Mesenchymal stem cell (in vitro differentiated cells and primary cell): ENCODE results near the gene C1QC.
"Not testable (repeated sequence)": the region's sequence is repeated elsewhere in the genome, so short reads cannot be mapped to it uniquely, and the experiment has no call there.

Experiments used
- DNase-seq: peaks from one replicate; pipeline ENCODE4 v3.0.0-alpha.2; 2013
- H2AFZ ChIP-seq: one replicate; pipeline ENCODE4 v1.6.1; 2013; ENCODE audit warnings: low read depth, mild to moderate bottlenecking, control low read depth, inconsistent platforms, low read length, moderate library complexity
- H2AK5ac ChIP-seq: 2 replicates; pipeline ENCODE4 v1.6.1; 2013; ENCODE audit warnings: low read length, moderate library complexity, mild to moderate bottlenecking, inconsistent platforms; ENCODE audit not compliant: severe bottlenecking
- H2BK120ac ChIP-seq: one replicate; pipeline ENCODE4 v1.6.1; 2013; ENCODE audit warnings: low read depth, mild to moderate bottlenecking, inconsistent platforms, low read length, moderate library complexity
- H2BK12ac ChIP-seq, 2 experiments: one replicate each; pipeline ENCODE4 v1.6.1; 2013; ENCODE audit warnings: inconsistent platforms in 2 of 2, low read length in 2 of 2, mild to moderate bottlenecking in 2 of 2, moderate library complexity in 2 of 2, control low read depth in 1 of 2
- H2BK15ac ChIP-seq: one replicate; pipeline ENCODE4 v1.6.1; 2013; ENCODE audit warnings: mild to moderate bottlenecking, low read depth, inconsistent platforms; ENCODE audit not compliant: poor library complexity, severe bottlenecking
- H2BK5ac ChIP-seq: 2 replicates; pipeline ENCODE4 v1.6.1; 2013; ENCODE audit warnings: low read depth, mild to moderate bottlenecking, low read length, control low read depth, inconsistent platforms; ENCODE audit not compliant: poor library complexity, severe bottlenecking
- H3K14ac ChIP-seq, 2 experiments: one replicate each; pipeline ENCODE4 v1.6.1; 2013; ENCODE audit warnings: inconsistent platforms in 2 of 2, low read length in 2 of 2, control low read depth in 1 of 2, mild to moderate bottlenecking in 1 of 2, moderate library complexity in 1 of 2
- H3K18ac ChIP-seq, 2 experiments: one replicate each; pipeline ENCODE4 v1.6.1; 2013; ENCODE audit warnings: inconsistent platforms in 2 of 2, low read length in 2 of 2, control low read depth in 1 of 2, low read depth in 1 of 2, mild to moderate bottlenecking in 1 of 2
- H3K23ac ChIP-seq, 2 experiments: one replicate each; pipeline ENCODE4 v1.6.1; 2013; ENCODE audit warnings: inconsistent platforms in 2 of 2, low read length in 2 of 2, mild to moderate bottlenecking in 2 of 2, moderate library complexity in 2 of 2, control low read depth in 1 of 2
- H3K27ac ChIP-seq: 2 replicates; pipeline ENCODE4 v1.5.1; 2013; ENCODE audit warnings: mild to moderate bottlenecking, moderate library complexity, low read length, control low read depth, inconsistent platforms; ENCODE audit not compliant: poor library complexity, severe bottlenecking
- H3K27me3 ChIP-seq, 2 experiments: 2 replicates each; pipeline versions ENCODE4 v1.6.1 to v1.7.0; 2013; ENCODE audit warnings: low read length in 2 of 2, mild to moderate bottlenecking in 2 of 2, moderate library complexity in 2 of 2, control low read depth in 1 of 2, inconsistent platforms in 1 of 2; ENCODE audit not compliant: control insufficient read depth in 1 of 2, insufficient read depth in 1 of 2
- H3K36me3 ChIP-seq, 2 experiments: 2 replicates each; pipeline versions ENCODE4 v1.6.1 to v1.7.0; 2013; ENCODE audit warnings: low read length in 2 of 2, control low read depth in 1 of 2, inconsistent platforms in 1 of 2, low read depth in 1 of 2, mild to moderate bottlenecking in 1 of 2; ENCODE audit not compliant: insufficient read depth in 2 of 2, control insufficient read depth in 1 of 2
- H3K4ac ChIP-seq, 2 experiments: one replicate each; pipeline ENCODE4 v1.6.1; 2013; ENCODE audit warnings: inconsistent platforms in 2 of 2, low read length in 2 of 2, mild to moderate bottlenecking in 2 of 2, moderate library complexity in 2 of 2, control low read depth in 1 of 2, low read depth in 1 of 2
- H3K4me1 ChIP-seq: 2 replicates; pipeline ENCODE4 v1.6.1; 2013; ENCODE audit warnings: low read depth, low read length, control low read depth; ENCODE audit not compliant: control insufficient read depth, insufficient read depth
- H3K4me2 ChIP-seq: 2 replicates; pipeline ENCODE4 v1.6.1; 2013; ENCODE audit warnings: low read length, mild to moderate bottlenecking, inconsistent platforms; ENCODE audit not compliant: poor library complexity, severe bottlenecking
- H3K4me3 ChIP-seq, 2 experiments: 2 replicates each; pipeline versions ENCODE4 v1.5.1 to v1.7.0; 2013; ENCODE audit warnings: low read length in 2 of 2, mild to moderate bottlenecking in 2 of 2, control low read depth in 1 of 2, low read depth in 1 of 2; ENCODE audit not compliant: insufficient read depth in 1 of 2
- H3K79me1 ChIP-seq: replicated peaks from 2 replicates; pipeline ENCODE4 v1.6.1; 2013; ENCODE audit warnings: mild to moderate bottlenecking, control low read depth, low read length, inconsistent platforms; ENCODE audit not compliant: poor library complexity, severe bottlenecking
- H3K9ac ChIP-seq: 2 replicates; pipeline ENCODE4 v1.7.0; 2013; ENCODE audit warnings: mild to moderate bottlenecking, low read length, moderate library complexity
- H3K9me3 ChIP-seq: 2 replicates; pipeline ENCODE4 v1.7.0; 2013; ENCODE audit warnings: mild to moderate bottlenecking, low read length; ENCODE audit not compliant: control insufficient read depth
- H4K8ac ChIP-seq: one replicate; pipeline ENCODE4 v1.6.1; 2013; ENCODE audit warnings: inconsistent platforms, mild to moderate bottlenecking, low read length, moderate library complexity
- H4K91ac ChIP-seq: one replicate; pipeline ENCODE4 v1.6.1; 2013; ENCODE audit warnings: mild to moderate bottlenecking, low read length, inconsistent platforms
- WGBS: methylation state at CpG from one replicate; pipeline ENCODE4 v1.1.7; 2013; ENCODE audit warnings: mixed read lengths; 5-methylcytosine and 5-hydroxymethylcytosine counted together

The C1QC gene

GRCh38 chr1:22668840-22669239, 25.4 kb downstream of the C1QC start:
- H3K4me3 ChIP-seq, H4K8ac ChIP-seq, H2BK5ac ChIP-seq, H3K79me1 ChIP-seq, DNase-seq, H2BK15ac ChIP-seq, H3K4me2 ChIP-seq, H2BK12ac ChIP-seq, H2BK120ac ChIP-seq, H3K23ac ChIP-seq, H3K14ac ChIP-seq, H3K9me3 ChIP-seq, H2AK5ac ChIP-seq, H3K36me3 ChIP-seq, H3K18ac ChIP-seq, H3K4me1 ChIP-seq, H3K4ac ChIP-seq, H3K27ac ChIP-seq, H2AFZ ChIP-seq, H4K91ac ChIP-seq, H3K9ac ChIP-seq: not testable (repeated sequence)
- 86% methylated on average over 2 of the region's 2 CpGs for WGBS
- H3K27me3 ChIP-seq = peaks cover 52 to 98% of the 10 kb centered on the region in 2 experiments

GRCh38 chr1:22670352-22670975, 27.0 kb downstream of the C1QC start:
- no peak overlapping the region for H3K23ac ChIP-seq
- no peak overlapping the region for H3K27ac ChIP-seq
- no peak overlapping the region for H2BK12ac ChIP-seq
- peaks cover 7% of the 10 kb centered on the region for H3K4me1 ChIP-seq
- no peak overlapping the region for H2BK5ac ChIP-seq
- H3K4me2 ChIP-seq = no peak overlapping the region
- no peak overlapping the region for H3K14ac ChIP-seq
- H2AFZ ChIP-seq = no peak overlapping the region
- no peaks in the 10 kb centered on the region for H3K79me1 ChIP-seq
- no peak overlapping the region for H3K4me3 ChIP-seq
- no peak overlapping the region for H3K18ac ChIP-seq
- no peak overlapping the region for H2BK15ac ChIP-seq
- WGBS = 66% methylated on average over 12 of the region's 12 CpGs
- no peak overlapping the region for H3K9ac ChIP-seq
- H3K36me3 ChIP-seq = no peaks in the 10 kb centered on the region
- H3K27me3 ChIP-seq = peaks cover 52 to 92% of the 10 kb centered on the region in 2 experiments
- H3K4ac ChIP-seq = no peak overlapping the region
- H4K8ac ChIP-seq = no peak overlapping the region
- DNase-seq = no peak
- H4K91ac ChIP-seq = no peak overlapping the region
- H2BK120ac ChIP-seq = no peak overlapping the region
- H2AK5ac ChIP-seq = no peak overlapping the region
- no peaks in the 10 kb centered on the region for H3K9me3 ChIP-seq

GRCh38 chr1:22671999-22672398, 28.6 kb downstream of the C1QC start:
- Histone ChIP-seq H3K4me1 (peaks cover 7% of the 10 kb centered on the region), H3K79me1 (no peaks in the 10 kb centered on the region), H3K4me3 (no peak overlapping the region), H4K91ac (no peak overlapping the region), H2AK5ac (no peak overlapping the region), H2AFZ (no peak overlapping the region), H3K14ac (no peak overlapping the region), H3K27ac (no peak overlapping the region), H3K23ac (no peak overlapping the region), H3K18ac (no peak overlapping the region), H2BK12ac (no peak overlapping the region), H3K27me3 (peaks cover 50 to 80% of the 10 kb centered on the region in 2 experiments), H2BK15ac (no peak overlapping the region), H3K4ac (no peak overlapping the region), H3K4me2 (no peak overlapping the region), H3K9me3 (no peaks in the 10 kb centered on the region), H2BK120ac (no peak overlapping the region), H2BK5ac (no peak overlapping the region), H3K9ac (no peak overlapping the region), H3K36me3 (no peaks in the 10 kb centered on the region), H4K8ac (no peak overlapping the region)
- WGBS = 79% methylated on average over 4 of the region's 4 CpGs
- no peak for DNase-seq

- Histone ChIP-seq H3K9me3 (no peaks in the 10 kb centered on the region), H4K8ac (no peak overlapping the region), H2AFZ (no peak overlapping the region), H2AK5ac (no peak overlapping the region), H4K91ac (no peak overlapping the region), H3K14ac (no peak overlapping the region), H2BK12ac (no peak overlapping the region), H2BK5ac (no peak overlapping the region), H2BK120ac (peak overlapping the region; percentile 11), H3K79me1 (no peaks in the 10 kb centered on the region), H3K27me3 (peaks cover 32 to 68% of the 10 kb centered on the region in 2 experiments), H2BK15ac (no peak overlapping the region), H3K18ac (no peak overlapping the region), H3K27ac (no peak overlapping the region), H3K4ac (no peak overlapping the region), H3K4me3 (no peak overlapping the region), H3K36me3 (no peaks in the 10 kb centered on the region), H3K4me1 (peaks cover 7% of the 10 kb centered on the region), H3K9ac (no peak overlapping the region), H3K4me2 (no peak overlapping the region), H3K23ac (no peak overlapping the region)
- 46% methylated on average over 16 of the region's 17 CpGs for WGBS
- DNase-seq = peak; percentile 59
These were observed 30.3 kb downstream of the C1QC start for GRCh38 chr1:22673486-22674409.
